ENCODE data around the gene PEX11G.

The PEX11G gene

GRCh38 chr19:7504684-7505083 lies 15.8 kb upstream of the PEX11G start:
- H3K4me1 ChIP-seq (ENCODE audit: low read length): no peaks in the 10 kb centered on the region
- H3F3A ChIP-seq (ENCODE audit: insufficient read depth, low read length): no peaks in the 10 kb centered on the region; the same call in 1 of the 2 replicates
- no peaks in the 10 kb centered on the region for H3K9me3 ChIP-seq (replicated peaks; ENCODE audit: insufficient read depth, low read length)
- H3K36me3 ChIP-seq (replicated peaks; ENCODE audit: insufficient read depth, low read length): no peaks in the 10 kb centered on the region
- peaks cover 36% of the 10 kb centered on the region for H3K27me3 ChIP-seq (replicated peaks; ENCODE audit: insufficient read depth, low read length)
- TF ChIP-seq CTCF (IDR thresholded peaks at IDR 0.05; ENCODE audit: low read length): no peak
- TF ChIP-seq EZH2 (optimal IDR thresholded peaks at IDR 0.05; ENCODE audit: low read depth, low read length): no peak
- no peak for TF ChIP-seq EZH2phosphoT487 (IDR thresholded peaks at IDR 0.05; ENCODE audit: low read length)
- H3K4me3 ChIP-seq (ENCODE audit: low read length): no peak overlapping the region
- no peak for DNase-seq
- no peak overlapping the region for H2AFZ ChIP-seq (ENCODE audit: low read length)
- no peaks in the 10 kb centered on the region for H3K79me2 ChIP-seq (ENCODE audit: low read length)
- H3K4me2 ChIP-seq (ENCODE audit: low read depth, low read length): no peak overlapping the region
- no peak overlapping the region for H3K9ac ChIP-seq (ENCODE audit: low read length)
- H4K20me1 ChIP-seq (ENCODE audit: insufficient read depth, low read length): no peaks in the 10 kb centered on the region
- no peaks in the 10 kb centered on the region for H3K9me2 ChIP-seq (replicated peaks; ENCODE audit: insufficient read depth, low read length)
- no peak overlapping the region for H3K27ac ChIP-seq (ENCODE audit: low read length)

- Histone ChIP-seq H3K4me1 (ENCODE audit: low read length) (no peaks in the 10 kb centered on the region), H3K27me3 (replicated peaks; ENCODE audit: insufficient read depth, low read length) (peaks cover 47% of the 10 kb centered on the region)
These were observed 13.7 kb upstream of the PEX11G start for GRCh38 chr19:7502552-7502951.

GRCh38 chr19:7500811-7501450 lies 12.1 kb upstream of the PEX11G start:
- no peaks in the 10 kb centered on the region for H3K9me2 ChIP-seq (replicated peaks; ENCODE audit: insufficient read depth, low read length)
- H3K9ac ChIP-seq (ENCODE audit: low read length): no peak overlapping the region
- no peak overlapping the region for H2AFZ ChIP-seq (ENCODE audit: low read length)
- no peak overlapping the region for H3K4me3 ChIP-seq (ENCODE audit: low read length)
- H3K4me1 ChIP-seq (ENCODE audit: low read length): no peaks in the 10 kb centered on the region
- peaks cover 63% of the 10 kb centered on the region for H3K27me3 ChIP-seq (replicated peaks; ENCODE audit: insufficient read depth, low read length)
- no peaks in the 10 kb centered on the region for H3K9me3 ChIP-seq (replicated peaks; ENCODE audit: insufficient read depth, low read length)
- H3K36me3 ChIP-seq (replicated peaks; ENCODE audit: insufficient read depth, low read length): no peaks in the 10 kb centered on the region
- no peaks in the 10 kb centered on the region for H4K20me1 ChIP-seq (ENCODE audit: insufficient read depth, low read length)
- H3K27ac ChIP-seq (ENCODE audit: low read length): no peak overlapping the region
- TF ChIP-seq EZH2 (optimal IDR thresholded peaks at IDR 0.05; ENCODE audit: low read depth, low read length) (no peak), CTCF (IDR thresholded peaks at IDR 0.05; ENCODE audit: low read length) (no peak), EZH2phosphoT487 (IDR thresholded peaks at IDR 0.05; ENCODE audit: low read length) (no peak)
- no peaks in the 10 kb centered on the region for H3F3A ChIP-seq (ENCODE audit: insufficient read depth, low read length)
- H3K4me2 ChIP-seq (ENCODE audit: low read depth, low read length): no peak overlapping the region
- no peaks in the 10 kb centered on the region for H3K79me2 ChIP-seq (ENCODE audit: low read length)
- no peak for DNase-seq

More at GRCh38 chr19:7502552-7502951, 13.7 kb upstream of the PEX11G start:
- TF ChIP-seq CTCF (IDR thresholded peaks at IDR 0.05; ENCODE audit: low read length) (no peak), EZH2 (optimal IDR thresholded peaks at IDR 0.05; ENCODE audit: low read depth, low read length) (no peak), EZH2phosphoT487 (IDR thresholded peaks at IDR 0.05; ENCODE audit: low read length) (no peak)
- Histone ChIP-seq H3K9ac (ENCODE audit: low read length) (no peak overlapping the region), H3K36me3 (replicated peaks; ENCODE audit: insufficient read depth, low read length) (no peaks in the 10 kb centered on the region), H3K9me2 (replicated peaks; ENCODE audit: insufficient read depth, low read length) (no peaks in the 10 kb centered on the region), H3K4me2 (ENCODE audit: low read depth, low read length) (no peak overlapping the region), H3F3A (ENCODE audit: insufficient read depth, low read length) (no peaks in the 10 kb centered on the region; the same call in 1 of the 2 replicates), H3K4me3 (ENCODE audit: low read length) (no peak overlapping the region), H2AFZ (ENCODE audit: low read length) (no peak overlapping the region), H3K9me3 (replicated peaks; ENCODE audit: insufficient read depth, low read length) (no peaks in the 10 kb centered on the region), H4K20me1 (ENCODE audit: insufficient read depth, low read length) (no peaks in the 10 kb centered on the region), H3K79me2 (ENCODE audit: low read length) (no peaks in the 10 kb centered on the region), H3K27ac (ENCODE audit: low read length) (no peak overlapping the region)
- no peak for DNase-seq

Measured in MM.1S (cell line).